HG03575 (cell line): ENCODE results near the gene OPA3.
"Not testable (repeated sequence)": the region's sequence is repeated elsewhere in the genome, so short reads cannot be mapped to it uniquely, and the experiment has no call there.

ENCODE experiments used
- ATAC-seq: cut with Tn5 transposase; IDR thresholded peaks from one replicate; pipeline ENCODE4 v1.9.1; 2021; ENCODE audit not compliant: unreplicated experiment, insufficient number of reproducible peaks, low FRiP score; ENCODE audit errors: extremely low read depth

Gene OPA3

GRCh38 chr19:45528149-45528743 lies 56.4 kb downstream of the OPA3 start:
- no peak for ATAC-seq

- ATAC-seq = no peak
These were observed 56.9 kb downstream of the OPA3 start for GRCh38 chr19:45527731-45528130.

- no peak for ATAC-seq
These were observed 57.6 kb downstream of the OPA3 start for GRCh38 chr19:45526971-45527370.

- no peak for ATAC-seq
These were observed 58.5 kb downstream of the OPA3 start for GRCh38 chr19:45526143-45526542.

- ATAC-seq = no peak
These were observed 60.0 kb downstream of the OPA3 start for GRCh38 chr19:45524575-45525129.

GRCh38 chr19:45523642-45524256 lies 60.9 kb downstream of the OPA3 start:
- no peak for ATAC-seq

- no peak for ATAC-seq
These were observed 62.3 kb downstream of the OPA3 start for GRCh38 chr19:45522010-45522941.

- no peak for ATAC-seq
These were observed 66.2 kb downstream of the OPA3 start for GRCh38 chr19:45518469-45518826.

GRCh38 chr19:45517641-45518468 lies 66.7 kb downstream of the OPA3 start:
- ATAC-seq = no peak

- ATAC-seq = no peak
These were observed 67.4 kb downstream of the OPA3 start for GRCh38 chr19:45517238-45517637.

- ATAC-seq = no peak
These were observed 68.7 kb downstream of the OPA3 start for GRCh38 chr19:45515807-45516401.

GRCh38 chr19:45515081-45515624 lies 69.4 kb downstream of the OPA3 start:
- ATAC-seq = no peak

- no peak for ATAC-seq
These were observed 70.1 kb downstream of the OPA3 start for GRCh38 chr19:45514376-45515051.

GRCh38 chr19:45512881-45513483 lies 71.6 kb downstream of the OPA3 start:
- ATAC-seq = no peak

GRCh38 chr19:45511074-45511473 lies 73.5 kb downstream of the OPA3 start:
- no peak for ATAC-seq

GRCh38 chr19:45510352-45510751 lies 74.2 kb downstream of the OPA3 start:
- not testable (repeated sequence) for ATAC-seq

GRCh38 chr19:45509692-45510015 lies 74.9 kb downstream of the OPA3 start:
- ATAC-seq = no peak
